GM18519 (cell line): ENCODE data around the gene AP3S2.
"Not testable (repeated sequence)": the region's sequence is repeated elsewhere in the genome, so short reads cannot be mapped to it uniquely, and the experiment has no call there.

Source experiments
- ATAC-seq: cut with Tn5 transposase; IDR thresholded peaks from one replicate; pipeline ENCODE4 v1.9.1; 2021; ENCODE audit warnings: mild to moderate bottlenecking, moderate library complexity; ENCODE audit not compliant: unreplicated experiment, low FRiP score

The AP3S2 gene

DNA sequence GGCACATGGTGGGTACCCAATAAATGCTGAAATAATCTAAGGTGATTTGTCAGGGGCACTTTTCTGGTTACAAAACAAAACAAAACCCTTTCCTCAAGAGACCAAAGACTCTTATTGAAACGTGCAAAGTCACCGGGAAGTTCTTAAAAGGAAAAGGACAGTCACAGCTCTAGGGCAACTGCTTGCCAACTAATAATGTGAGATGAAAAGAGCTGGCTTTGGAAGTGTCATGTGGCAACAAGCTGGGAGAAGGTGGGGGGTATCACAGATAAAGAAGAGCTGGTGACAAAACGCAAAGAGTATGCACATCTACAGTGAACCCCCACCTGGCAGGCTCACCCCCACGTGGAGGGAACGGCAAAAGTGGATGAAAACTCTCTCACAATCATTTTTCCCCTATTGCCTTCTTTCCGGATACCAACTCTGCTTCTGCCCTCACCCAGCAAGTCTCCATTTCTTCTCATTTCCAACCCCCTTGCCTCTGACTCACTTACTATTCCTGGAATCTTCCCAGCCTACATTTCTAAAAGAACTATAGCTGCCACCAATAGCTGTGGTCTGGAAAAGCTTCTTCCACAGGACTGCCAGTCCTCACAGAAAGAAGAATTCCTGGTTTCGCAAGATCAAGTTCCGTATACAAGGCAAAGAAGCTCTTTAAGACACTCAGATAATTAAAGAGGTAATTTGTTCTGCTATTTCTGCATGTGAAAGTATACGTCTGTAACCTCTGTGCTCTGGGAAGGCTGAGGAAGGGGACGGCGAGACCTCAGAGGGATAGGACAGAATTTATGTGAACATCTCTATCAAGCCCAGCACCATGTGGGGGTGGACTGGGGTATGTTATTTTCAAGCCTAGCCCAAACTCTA, 57.3 kb downstream of the AP3S2 start:
- ATAC-seq = no peak

DNA sequence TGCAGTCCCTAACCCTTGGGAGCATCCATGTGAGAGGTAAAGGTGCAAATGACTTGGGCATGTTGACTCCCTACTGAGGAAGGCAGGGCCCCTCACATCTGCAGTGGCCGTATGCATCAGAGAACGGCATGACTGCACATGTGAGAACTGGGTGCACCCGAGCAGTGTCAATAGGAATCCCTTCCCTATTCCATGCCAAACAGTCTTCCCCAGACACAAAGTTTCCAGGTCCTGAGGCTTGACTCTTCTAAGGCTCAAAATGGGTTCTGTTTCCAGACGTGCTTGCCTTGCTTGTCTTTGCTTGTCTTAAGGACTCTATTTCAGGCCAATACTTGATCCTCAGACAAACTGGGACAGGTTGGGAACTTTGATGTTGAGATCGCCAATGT, 58.6 kb downstream of the AP3S2 start:
- ATAC-seq = no peak

- ATAC-seq = not testable (repeated sequence)
Observed at GRCh38 chr15:89834465-89835175, 59.2 kb downstream of the AP3S2 start.

- no peak for ATAC-seq
Observed at GRCh38 chr15:89833966-89834365, 59.8 kb downstream of the AP3S2 start.

DNA sequence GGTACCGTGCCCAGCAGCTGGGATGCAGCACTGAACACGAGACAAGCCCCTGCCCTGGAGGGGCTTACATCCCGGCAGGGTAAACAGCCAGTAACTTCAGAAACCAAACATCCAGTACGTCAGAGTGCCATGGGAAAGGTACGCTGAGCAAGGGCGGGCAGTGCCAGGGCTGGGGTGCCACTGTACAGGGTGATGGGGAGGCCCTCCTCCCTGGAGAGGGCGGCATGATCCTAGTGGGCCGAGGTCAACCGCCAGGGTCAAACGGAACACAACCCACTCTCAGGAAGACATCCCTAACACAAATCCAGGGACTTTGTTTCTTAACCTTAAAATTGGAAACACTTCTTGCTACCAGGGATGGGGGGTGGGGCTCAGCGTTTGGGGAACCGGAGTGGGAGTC, 63.2 kb downstream of the AP3S2 start:
- ATAC-seq = no peak

DNA sequence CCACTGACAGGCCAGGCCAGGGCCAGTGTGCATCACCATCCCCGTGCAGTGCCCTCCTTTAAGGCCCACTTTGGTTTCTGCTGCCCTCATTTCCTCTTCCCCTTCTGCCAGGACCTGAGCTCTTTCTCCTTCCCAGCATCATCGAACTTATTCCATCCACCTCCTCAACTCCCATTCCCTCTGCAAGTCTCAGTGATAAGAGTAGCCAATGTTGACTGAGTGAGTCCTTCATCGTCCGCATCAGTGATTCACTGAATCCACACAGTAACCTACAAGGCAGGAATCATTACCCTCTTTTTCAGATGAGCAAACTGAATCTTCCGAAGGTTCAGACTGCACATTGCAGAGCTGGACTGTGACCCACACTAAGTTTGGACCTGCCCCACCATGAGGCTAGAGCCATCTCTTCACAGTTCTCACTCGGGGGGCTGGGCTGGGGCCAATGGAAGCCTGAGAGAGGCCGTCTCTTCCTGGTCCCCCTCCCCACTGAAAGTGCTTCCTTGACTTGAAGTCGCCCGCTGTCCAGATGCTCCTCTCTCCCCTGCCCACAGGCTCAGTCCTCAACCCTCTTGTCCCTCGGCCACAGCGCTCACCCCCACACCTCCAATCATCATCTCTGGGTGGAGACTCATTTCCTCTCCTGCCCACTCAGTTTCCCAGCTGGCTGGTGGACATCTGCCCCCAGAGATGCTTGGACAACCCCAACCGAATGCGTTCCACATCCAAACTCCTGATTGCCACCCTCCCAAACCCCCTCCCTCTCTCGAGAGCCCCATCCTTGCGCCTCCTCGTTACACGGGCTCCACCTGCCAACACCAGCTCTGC, 64.0 kb downstream of the AP3S2 start:
- no peak for ATAC-seq

DNA sequence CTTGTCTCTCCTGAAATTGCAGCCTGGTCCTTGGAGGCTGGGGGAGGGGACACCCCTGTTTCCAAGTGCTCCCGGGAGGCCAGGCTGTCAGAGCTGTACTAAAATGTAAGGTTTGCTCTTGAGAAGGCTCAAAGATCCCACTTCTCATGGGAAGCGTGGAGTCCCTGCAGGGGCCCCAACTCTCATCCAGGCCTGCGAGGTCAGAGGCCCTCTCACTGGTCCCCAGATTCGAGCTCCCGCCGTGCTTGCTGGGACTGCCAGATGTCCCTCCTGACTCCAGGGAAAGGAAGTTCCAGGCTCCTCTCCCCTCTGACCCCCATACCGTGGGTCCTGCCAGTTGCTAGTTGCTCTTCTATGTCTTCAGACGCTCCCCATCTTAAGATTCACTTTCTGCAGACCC, 64.6 kb downstream of the AP3S2 start:
- ATAC-seq = no peak

DNA sequence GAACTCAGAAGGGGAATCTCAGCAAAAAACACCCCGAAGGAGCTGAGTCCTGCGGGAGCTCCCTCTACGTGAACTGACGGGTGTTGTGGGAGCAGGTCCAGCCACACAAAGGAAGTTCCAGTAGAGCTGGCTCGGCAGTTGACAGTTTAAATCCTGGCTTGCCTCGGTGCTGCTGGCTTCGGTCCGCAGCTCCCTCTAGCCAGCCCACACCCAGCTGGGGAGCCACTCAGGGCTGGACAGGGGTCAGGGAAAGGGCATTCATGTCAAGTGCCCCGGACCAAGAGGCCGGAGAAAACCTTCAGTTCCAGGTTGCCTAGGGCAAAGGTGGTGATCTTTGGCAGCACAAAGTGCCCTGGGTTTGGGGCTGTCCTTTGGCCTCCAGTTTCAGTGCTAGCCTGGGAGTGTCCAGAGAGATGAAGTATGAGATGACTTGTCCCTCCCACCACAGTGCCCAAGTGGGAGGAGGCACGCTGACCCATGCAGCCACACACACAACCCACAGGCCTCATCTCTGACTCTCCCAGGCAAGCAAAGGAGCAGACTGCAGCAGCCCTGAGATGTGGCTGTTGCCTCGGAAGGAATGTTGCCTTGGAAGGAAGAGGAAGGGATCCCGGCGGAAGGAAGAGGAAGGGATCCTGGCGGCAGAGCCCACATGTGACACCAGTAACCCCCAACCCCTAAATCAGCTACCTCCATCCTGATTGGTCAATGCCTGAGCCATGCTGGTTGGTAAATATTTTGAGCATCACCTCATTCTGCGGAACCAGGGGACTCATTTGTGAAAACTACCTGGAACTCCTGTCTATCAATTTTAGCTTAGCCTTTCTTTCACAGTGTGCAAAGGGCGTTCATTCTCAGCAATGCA, 65.3 kb downstream of the AP3S2 start:
- no peak for ATAC-seq

- no peak for ATAC-seq
Observed at GRCh38 chr15:89827829-89828228, 66.0 kb downstream of the AP3S2 start.

DNA sequence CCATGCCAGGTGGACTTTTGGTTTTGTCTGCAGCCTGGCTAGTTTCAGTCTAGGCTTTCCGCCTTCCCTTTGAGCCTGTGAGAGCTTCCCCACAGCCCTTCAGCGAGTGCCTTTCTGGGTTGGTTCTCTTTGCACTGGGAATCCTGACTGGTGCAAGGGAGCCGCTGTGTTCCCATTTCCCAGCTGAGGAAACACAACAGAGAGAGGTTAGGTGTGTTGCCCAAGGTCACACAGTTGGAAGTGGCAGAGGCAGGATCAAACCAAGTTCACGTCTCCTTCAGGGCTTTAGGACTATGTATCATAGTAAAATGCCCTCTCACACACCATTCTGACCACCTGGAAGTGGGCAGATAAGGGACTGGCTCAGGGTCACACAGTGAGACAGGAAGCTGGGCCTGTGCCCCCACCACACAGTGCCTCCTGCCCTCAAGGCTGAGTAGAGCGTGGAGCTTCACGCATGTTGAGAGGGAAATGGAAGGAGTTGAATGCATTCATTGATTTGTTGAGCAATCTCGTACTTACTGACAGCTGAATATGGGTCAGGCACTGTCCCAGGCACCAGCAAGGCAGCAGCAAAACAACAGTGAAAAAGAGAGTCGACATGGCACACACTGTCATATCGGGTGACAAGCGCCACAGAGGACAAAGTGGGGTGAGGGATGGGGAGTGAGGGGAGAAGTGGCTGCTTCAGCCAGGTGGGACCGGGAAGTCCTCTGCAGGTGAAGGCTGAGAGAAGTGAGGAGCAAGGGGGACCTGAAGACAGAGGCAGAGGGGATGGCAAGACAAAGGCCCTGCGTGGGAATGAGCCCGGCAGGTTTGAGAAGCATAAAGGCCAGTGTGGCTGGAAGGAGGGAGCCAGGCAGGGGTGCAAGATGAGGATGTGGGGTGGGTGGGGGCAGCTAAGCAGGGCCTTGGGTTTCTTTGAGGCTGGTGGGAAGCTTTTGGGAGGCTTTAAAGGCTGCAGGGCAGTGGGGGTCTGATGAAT, 66.8 kb downstream of the AP3S2 start:
- ATAC-seq = no peak

GRCh38 chr15:89825271-89825940, 68.4 kb downstream of the AP3S2 start:
- ATAC-seq = no peak

DNA sequence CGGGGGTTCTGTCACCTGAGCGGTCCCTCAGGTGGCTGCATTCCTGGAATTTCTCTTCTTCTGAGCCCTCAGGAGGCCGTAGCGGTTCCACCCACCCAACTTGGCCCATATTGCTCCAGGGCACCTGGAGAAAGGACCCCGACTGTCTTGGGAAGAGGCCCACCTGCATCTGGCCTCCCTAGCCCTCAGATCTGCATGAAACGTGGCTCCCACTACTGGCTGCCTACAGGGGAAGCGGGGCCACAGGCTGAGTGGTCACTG, 69.3 kb downstream of the AP3S2 start:
- no peak for ATAC-seq

DNA sequence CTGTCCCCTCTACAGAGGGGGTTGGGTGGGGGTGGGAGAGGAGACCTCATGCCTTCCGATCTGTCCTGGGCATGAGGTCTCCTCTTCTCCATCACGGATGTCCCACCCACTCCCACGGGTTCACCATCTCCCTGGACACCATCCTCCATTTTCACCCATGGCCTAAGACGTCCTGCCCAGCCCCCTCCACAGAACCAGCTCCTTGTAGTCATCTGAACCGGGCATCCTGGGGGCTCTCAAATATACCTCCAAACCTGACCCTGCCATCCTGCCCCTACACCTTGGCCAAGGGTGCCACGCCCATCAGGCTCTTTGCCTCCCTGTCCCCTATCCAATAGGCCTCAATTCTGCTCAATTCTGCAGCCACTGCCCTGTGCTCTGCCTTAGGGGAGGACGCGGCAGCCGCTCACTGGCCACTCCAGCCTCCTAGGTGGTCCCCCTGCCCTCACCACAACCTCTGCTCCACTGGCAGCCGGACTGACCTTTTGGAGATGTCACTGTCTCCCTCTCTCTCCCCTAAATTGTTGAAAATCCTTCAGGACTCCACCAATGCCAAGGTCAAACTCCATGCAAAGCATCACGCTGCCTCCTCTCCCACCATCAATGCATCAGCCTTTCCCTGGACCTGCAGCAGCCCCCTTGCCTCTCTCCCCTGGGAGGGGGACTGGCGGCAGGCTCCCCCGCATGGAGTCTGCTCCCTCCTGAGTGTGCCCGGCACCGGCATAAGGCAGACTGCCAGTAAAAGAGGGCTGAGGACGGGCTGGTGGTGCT, 69.8 kb downstream of the AP3S2 start:
- ATAC-seq = no peak

DNA sequence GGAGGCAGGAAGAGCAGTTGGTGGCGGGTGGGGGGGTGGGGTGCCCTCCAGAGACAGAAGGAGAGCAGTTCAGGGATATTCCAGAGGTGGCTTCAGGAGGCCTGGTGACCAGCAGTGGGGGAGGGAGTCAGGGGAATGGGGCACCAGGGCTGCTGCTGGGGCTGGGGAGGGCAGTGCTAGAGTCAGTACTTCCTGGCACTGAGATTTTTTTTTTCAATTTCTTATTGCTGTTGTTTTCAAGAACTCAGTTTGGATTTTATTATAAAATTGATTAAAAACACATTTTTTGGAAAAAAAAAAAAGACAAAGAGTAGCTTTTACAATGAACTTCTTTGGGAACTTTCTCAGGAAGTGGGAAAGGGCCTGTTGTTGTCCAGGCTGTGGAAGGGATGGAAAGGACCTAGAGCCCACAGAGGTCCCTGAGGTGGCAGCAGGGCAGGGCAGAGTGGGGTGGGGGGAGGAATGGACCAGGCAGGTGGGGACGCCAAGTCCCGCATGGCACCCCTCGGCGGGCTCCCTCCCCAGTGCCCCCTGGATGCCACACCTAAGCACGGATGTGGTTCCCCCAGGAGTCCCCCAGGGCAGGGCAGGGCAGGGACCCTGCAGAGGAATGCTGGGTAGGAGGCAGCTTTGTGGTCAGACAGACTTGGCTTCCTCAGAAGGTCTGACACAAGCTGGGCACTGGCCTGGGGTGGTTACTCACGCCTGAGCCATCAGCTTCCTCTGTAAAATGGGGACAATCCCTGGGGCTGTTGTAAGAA, 70.7 kb downstream of the AP3S2 start:
- no peak for ATAC-seq

DNA sequence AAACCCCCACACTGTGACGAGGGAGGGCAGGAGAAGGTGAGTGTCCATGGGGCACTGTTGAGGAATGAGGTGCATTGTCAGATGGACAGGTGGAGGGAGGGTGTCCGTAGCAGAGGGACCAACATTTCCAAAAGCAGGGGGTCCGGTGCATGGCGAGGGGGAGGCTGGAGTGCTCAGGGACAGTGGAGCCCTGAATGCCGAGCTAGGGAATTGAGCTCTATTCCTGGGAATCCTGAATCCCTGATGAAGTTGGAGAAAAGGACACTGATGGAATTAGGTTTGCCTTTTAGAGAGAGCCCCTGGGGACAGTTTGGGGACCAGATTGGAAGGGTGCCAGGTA, 71.2 kb downstream of the AP3S2 start:
- ATAC-seq = no peak

DNA sequence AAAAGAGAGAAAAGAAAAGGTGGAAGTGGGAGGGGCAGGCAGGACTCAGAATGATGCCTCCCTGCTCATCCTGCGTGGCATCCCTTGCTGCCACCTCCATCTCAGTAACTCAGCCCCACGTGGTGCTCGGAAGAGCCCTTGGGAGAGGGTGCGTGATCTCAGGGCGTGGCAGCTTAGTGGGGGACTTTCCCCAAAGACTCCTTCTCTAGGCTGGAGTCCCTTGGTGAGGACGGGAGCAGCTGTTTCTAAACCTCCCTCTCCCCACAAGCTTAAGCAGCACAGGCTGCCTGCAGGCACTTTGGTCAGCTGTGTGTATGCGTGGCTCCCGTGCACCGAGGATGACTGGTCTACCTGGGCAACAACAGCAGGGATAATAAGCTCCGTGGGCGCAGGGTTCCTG, 71.8 kb downstream of the AP3S2 start:
- ATAC-seq = no peak
